Measurements from ENCODE around the gene ANKLE2.
"Not testable (repeated sequence)": the region's sequence is repeated elsewhere in the genome, so short reads cannot be mapped to it uniquely, and the experiment has no call there.

ANKLE2 gene

GRCh38 chr12:132719954-132720324, 41.7 kb downstream of the ANKLE2 start:
- DNase-seq (ENCODE audit: low read depth in 2 of 2): no peak

- DNase-seq (ENCODE audit: low read depth in 2 of 2): no peak
Measured at GRCh38 chr12:132719141-132719953, 42.3 kb downstream of the ANKLE2 start.

- DNase-seq (ENCODE audit: low read depth in 2 of 2): no peak
Measured at GRCh38 chr12:132718644-132719043, 43.0 kb downstream of the ANKLE2 start.

GRCh38 chr12:132717531-132718387, 43.9 kb downstream of the ANKLE2 start:
- DNase-seq (ENCODE audit: low read depth in 2 of 2): no peak

GRCh38 chr12:132717011-132717410, 44.6 kb downstream of the ANKLE2 start:
- DNase-seq (ENCODE audit: low read depth in 2 of 2): no peak

GRCh38 chr12:132716356-132716755, 45.3 kb downstream of the ANKLE2 start:
- DNase-seq (ENCODE audit: low read depth in 2 of 2): no peak

- DNase-seq (ENCODE audit: low read depth in 2 of 2): no peak
Measured at GRCh38 chr12:132715874-132716273, 45.8 kb downstream of the ANKLE2 start.

- DNase-seq (ENCODE audit: low read depth in 2 of 2): no peak
Measured at GRCh38 chr12:132713123-132713522, 48.5 kb downstream of the ANKLE2 start.

- no peak for DNase-seq (ENCODE audit: low read depth in 2 of 2)
Measured at GRCh38 chr12:132711080-132711843, 50.4 kb downstream of the ANKLE2 start.

- DNase-seq (ENCODE audit: low read depth in 2 of 2): peak; percentile 83 to 84
Measured at GRCh38 chr12:132710405-132711079, 51.1 kb downstream of the ANKLE2 start, which contains the start of gene PGAM5. PGAM5 (plus strand) TSS chr12:132710842; CDS start chr12:132710877, 35 bp downstream.

GRCh38 chr12:132710043-132710404, 51.6 kb downstream of the ANKLE2 start:
- DNase-seq (ENCODE audit: low read depth in 2 of 2): no peak

GRCh38 chr12:132708150-132708549, 53.5 kb downstream of the ANKLE2 start:
- DNase-seq (ENCODE audit: low read depth in 2 of 2): no peak

GRCh38 chr12:132707241-132707640, 54.4 kb downstream of the ANKLE2 start:
- no peak for DNase-seq (ENCODE audit: low read depth in 2 of 2)

- DNase-seq (ENCODE audit: low read depth in 2 of 2): no peak
Measured at GRCh38 chr12:132703641-132704040, 58.0 kb downstream of the ANKLE2 start.

- no peak for DNase-seq (ENCODE audit: low read depth in 2 of 2)
Measured at GRCh38 chr12:132702640-132703039, 59.0 kb downstream of the ANKLE2 start.

GRCh38 chr12:132700212-132700822, 61.3 kb downstream of the ANKLE2 start:
- DNase-seq (ENCODE audit: low read depth in 2 of 2): no peak

- no peak for DNase-seq (ENCODE audit: low read depth in 2 of 2)
Measured at GRCh38 chr12:132698341-132698740, 63.3 kb downstream of the ANKLE2 start.

- DNase-seq (ENCODE audit: low read depth in 2 of 2): no peak
Measured at GRCh38 chr12:132695431-132695830, 66.2 kb downstream of the ANKLE2 start.

GRCh38 chr12:132694888-132695287, 66.7 kb downstream of the ANKLE2 start:
- not testable (repeated sequence) for DNase-seq (ENCODE audit: low read depth in 2 of 2)

GRCh38 chr12:132692030-132692429, 69.6 kb downstream of the ANKLE2 start:
- not testable (repeated sequence) for DNase-seq (ENCODE audit: low read depth in 2 of 2)

GRCh38 chr12:132690112-132690511, 71.5 kb downstream of the ANKLE2 start:
- DNase-seq (ENCODE audit: low read depth in 2 of 2): no peak

Measured in stimulated activated CD8-positive, alpha-beta memory T cell treated with anti-CD3 and anti-CD28 coated beads, Interleukin-15, amount 100 ng/mL, for 4 hours (primary cell).